Measurements from ENCODE around the gene ADARB2. TPM values are rescaled to one million over a fixed set of nuclear protein-coding genes. Genes with fewer than 3 reads are reported as not detected.

The ADARB2 gene
- total RNA-seq, 4 donors from 2014 or later, result 8.4 to 23.2 (median 19.6) TPM

DNA sequence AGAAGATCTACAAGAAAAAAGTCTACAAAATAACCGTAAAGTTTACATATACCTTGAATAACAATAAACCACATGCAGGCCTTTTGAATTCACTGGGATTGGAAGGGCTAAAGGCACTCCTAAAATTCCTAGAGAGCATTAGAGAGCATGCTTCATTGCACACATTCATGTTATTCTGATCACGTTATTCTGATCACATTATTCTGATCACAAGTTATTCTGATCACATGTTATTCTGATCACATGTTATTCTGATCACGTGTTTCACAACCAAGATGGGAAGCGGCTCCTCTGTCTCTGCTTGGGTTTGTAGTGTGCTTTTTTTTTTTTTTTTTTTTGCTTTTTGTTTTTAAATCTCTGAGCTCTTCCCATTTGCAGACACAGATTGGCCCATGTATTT is 20.5 kb downstream of the ADARB2 start:
- no peaks in the 10 kb centered on the region for H3K36me3 ChIP-seq
- H3K27ac ChIP-seq, result no peak overlapping the region
- no peaks in the 10 kb centered on the region for H3K4me1 ChIP-seq
- DNase-seq (ENCODE audit: low spot score in 2 of 2), result no peak
- no peaks in the 10 kb centered on the region for H3K9me3 ChIP-seq
- peaks cover 0 to 4% of the 10 kb centered on the region in 2 donors for H3K27me3 ChIP-seq
- WGBS, 2 donors, result 81 to 86% methylated on average over 4 of the region's 4 CpGs
- TF ChIP-seq EP300 (IDR thresholded peaks at IDR 0.05) (no peak), POLR2A (IDR thresholded peaks at IDR 0.05) (no peak)
- TF ChIP-seq, protein P1, sequence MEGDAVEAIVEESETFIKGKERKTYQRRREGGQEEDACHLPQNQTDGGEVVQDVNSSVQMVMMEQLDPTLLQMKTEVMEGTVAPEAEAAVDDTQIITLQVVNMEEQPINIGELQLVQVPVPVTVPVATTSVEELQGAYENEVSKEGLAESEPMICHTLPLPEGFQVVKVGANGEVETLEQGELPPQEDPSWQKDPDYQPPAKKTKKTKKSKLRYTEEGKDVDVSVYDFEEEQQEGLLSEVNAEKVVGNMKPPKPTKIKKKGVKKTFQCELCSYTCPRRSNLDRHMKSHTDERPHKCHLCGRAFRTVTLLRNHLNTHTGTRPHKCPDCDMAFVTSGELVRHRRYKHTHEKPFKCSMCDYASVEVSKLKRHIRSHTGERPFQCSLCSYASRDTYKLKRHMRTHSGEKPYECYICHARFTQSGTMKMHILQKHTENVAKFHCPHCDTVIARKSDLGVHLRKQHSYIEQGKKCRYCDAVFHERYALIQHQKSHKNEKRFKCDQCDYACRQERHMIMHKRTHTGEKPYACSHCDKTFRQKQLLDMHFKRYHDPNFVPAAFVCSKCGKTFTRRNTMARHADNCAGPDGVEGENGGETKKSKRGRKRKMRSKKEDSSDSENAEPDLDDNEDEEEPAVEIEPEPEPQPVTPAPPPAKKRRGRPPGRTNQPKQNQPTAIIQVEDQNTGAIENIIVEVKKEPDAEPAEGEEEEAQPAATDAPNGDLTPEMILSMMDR (IDR thresholded peaks at IDR 0.05), result no peak
- no peak overlapping the region for H3K4me3 ChIP-seq

DNA sequence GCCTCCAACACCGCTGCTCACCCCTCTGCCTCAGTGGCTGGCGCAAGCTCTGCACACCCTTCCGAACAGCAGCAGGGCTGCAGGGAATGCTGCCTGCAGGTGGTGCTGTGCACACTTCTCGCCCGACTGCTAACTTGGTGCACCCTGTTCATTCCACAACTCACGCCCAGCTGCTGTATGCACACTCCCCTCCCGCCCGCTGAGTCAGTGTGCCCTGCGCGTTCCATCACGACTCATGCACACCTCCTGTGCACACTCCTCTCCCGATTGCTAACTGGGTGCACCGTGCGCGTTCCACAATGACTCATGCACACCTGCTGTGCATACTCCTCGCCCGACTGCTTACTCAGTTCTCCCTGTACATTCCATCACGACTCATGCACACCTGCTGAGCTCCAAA is 21.5 kb downstream of the ADARB2 start:
- peaks cover 0 to 4% of the 10 kb centered on the region in 2 donors for H3K27me3 ChIP-seq
- no peak for DNase-seq (ENCODE audit: low spot score in 2 of 2)
- WGBS, 2 donors, result 66 to 67% methylated on average over 18 of the region's 18 CpGs

DNA sequence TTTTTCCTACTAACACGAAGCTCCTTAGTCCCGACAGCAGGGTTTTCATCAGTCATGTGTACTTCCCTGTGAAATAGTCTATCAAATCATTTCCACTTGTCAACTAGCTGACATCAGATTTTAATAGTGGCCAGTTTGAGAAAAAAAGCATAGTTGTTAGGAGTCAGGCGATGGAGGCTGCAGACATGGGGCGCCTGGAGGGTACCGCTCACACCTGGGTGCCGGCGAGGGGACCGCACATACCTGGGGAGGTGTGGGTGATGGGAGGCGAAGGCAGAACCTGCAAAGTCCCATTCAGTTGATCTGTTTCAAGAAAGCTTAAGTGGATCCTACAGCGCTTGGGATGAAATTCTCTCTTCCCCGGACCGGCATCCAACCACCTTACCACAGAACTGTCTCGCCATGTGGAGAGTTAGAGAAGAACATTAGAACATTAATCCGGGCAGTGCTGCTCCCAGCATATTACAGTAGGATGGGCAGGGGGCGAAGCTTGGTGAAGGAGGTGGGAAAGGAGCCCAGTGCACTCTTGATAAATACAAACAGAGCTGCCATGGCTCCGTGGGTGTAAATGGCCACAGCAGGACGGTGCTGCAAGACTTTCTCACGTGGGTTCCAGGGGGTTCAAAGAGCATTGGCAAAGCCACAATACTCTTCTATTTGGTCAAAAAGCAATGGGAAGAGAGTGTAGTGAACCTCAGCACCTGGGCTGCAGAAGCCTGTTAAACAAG is 24.2 kb downstream of the ADARB2 start:
- 89 to 90% methylated on average over 18 of the region's 18 CpGs for WGBS, 2 donors
- Histone ChIP-seq H3K27me3 (peaks cover 0 to 4% of the 10 kb centered on the region in 2 donors), H3K4me1 (no peaks in the 10 kb centered on the region), H3K4me3 (no peak overlapping the region), H3K27ac (no peak overlapping the region), H3K9me3 (no peaks in the 10 kb centered on the region), H3K36me3 (no peaks in the 10 kb centered on the region)
- no peak for DNase-seq (ENCODE audit: low spot score in 2 of 2)
- TF ChIP-seq, protein P1 (IDR thresholded peaks at IDR 0.05), result no peak
- TF ChIP-seq POLR2A (IDR thresholded peaks at IDR 0.05), result no peak
- TF ChIP-seq EP300 (IDR thresholded peaks at IDR 0.05), result no peak

More for the DNA sequence above, 21.5 kb downstream of the ADARB2 start:
- Histone ChIP-seq H3K9me3 (no peaks in the 10 kb centered on the region), H3K4me1 (no peaks in the 10 kb centered on the region), H3K36me3 (no peaks in the 10 kb centered on the region), H3K4me3 (no peak overlapping the region), H3K27ac (no peak overlapping the region)
- TF ChIP-seq EP300 (IDR thresholded peaks at IDR 0.05) (no peak), POLR2A (IDR thresholded peaks at IDR 0.05) (no peak)
- TF ChIP-seq, protein P1 (IDR thresholded peaks at IDR 0.05), result no peak

DNA sequence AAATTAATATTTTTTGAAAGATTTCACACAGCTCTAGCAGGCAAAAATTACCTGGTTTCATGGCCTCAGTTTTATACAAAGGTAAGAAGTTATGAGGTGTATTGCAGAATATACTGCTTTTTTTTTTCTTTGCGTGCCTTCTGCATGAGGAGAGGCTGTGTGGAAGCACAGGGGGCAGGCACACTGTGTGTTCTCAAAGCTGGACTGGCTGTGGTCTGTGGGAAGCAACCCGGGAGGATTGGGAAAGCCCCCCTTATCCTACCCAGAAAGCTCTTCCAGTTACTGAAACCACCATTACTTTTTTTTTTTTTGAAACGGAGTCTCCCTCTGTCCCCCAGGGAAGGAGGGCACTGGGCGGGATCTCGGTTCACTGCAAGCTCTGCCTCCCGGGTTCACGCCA is 25.0 kb downstream of the ADARB2 start:
- Histone ChIP-seq H3K27me3 (no peaks in the 10 kb centered on the region), H3K9me3 (peaks cover 0 to under 1% (median 0%) of the 10 kb centered on the region in 4 donors), H3K4me1 (no peaks in the 10 kb centered on the region), H3K36me3 (no peaks in the 10 kb centered on the region), H3K4me3 (no peak overlapping the region), H3K27ac (no peak overlapping the region)
- TF ChIP-seq, protein P1 (IDR thresholded peaks at IDR 0.05), result no peak
- no peak for TF ChIP-seq EP300 (IDR thresholded peaks at IDR 0.05)
- no peak for TF ChIP-seq POLR2A (IDR thresholded peaks at IDR 0.05)
- DNase-seq (ENCODE audit: low spot score in 2 of 2), result no peak
- WGBS, 2 donors, result 84% methylated on average over 7 of the region's 7 CpGs

DNA sequence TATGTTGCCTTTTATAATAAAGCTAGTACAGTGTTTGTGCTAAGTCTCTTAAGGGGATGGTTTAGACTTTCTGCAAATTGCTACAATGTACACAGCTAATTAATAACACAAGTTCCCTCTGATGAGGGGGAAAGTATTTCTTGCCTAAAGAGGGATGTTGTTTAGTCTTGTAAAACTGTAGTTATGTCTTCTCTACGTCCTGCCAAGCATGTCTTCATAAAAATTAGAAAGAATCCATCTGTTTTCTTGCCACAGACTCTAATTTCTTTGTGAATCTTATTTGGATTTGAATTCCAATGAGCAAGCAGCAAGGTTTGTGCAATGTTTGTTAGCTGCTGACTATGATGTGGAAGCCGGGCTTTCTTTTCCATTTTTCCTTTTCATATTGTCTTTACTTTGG is 28.2 kb downstream of the ADARB2 start:
- no peaks in the 10 kb centered on the region for H3K36me3 ChIP-seq
- WGBS, 2 donors, result 30 to 34% methylated on average over 2 of the region's 2 CpGs
- H3K27ac ChIP-seq, result no peak overlapping the region
- no peaks in the 10 kb centered on the region for H3K27me3 ChIP-seq
- no peak for DNase-seq (ENCODE audit: low spot score in 2 of 2)
- TF ChIP-seq POLR2A (IDR thresholded peaks at IDR 0.05), result no peak
- TF ChIP-seq, protein P1 (IDR thresholded peaks at IDR 0.05), result no peak
- no peak for TF ChIP-seq EP300 (IDR thresholded peaks at IDR 0.05)
- H3K4me1 ChIP-seq, result no peaks in the 10 kb centered on the region
- H3K4me3 ChIP-seq, result no peak overlapping the region
- H3K9me3 ChIP-seq, result peaks cover 0 to 11% (median 0%) of the 10 kb centered on the region in 4 donors
